Subcutaneous preadipocyte (primary cell): ENCODE results near the gene CLECL1. TPM values are rescaled to one million over a fixed set of nuclear protein-coding genes. Genes with fewer than 3 reads are reported as not detected.

Experiments
- total RNA-seq: library from RNA; depleted of rRNA; stranded (reverse); fragments of >200 nt; gene quantifications from 2 replicates; pipeline ENCODE4 v1.2.3, GENCODE V29; 2012

Gene CLECL1
- total RNA-seq, result not detected in 2 replicates

GRCh38 chr12:9732921-9733461 is at the start of gene CLECL1:
TSS of gene CLECL1 (minus strand) at chr12:9733097.

GRCh38 chr12:9760699-9761418 is 28.0 kb upstream of the CLECL1 start, which contains the start of gene CD69:
TSS of gene CD69 (minus strand) at chr12:9760901. CDS start at chr12:9760820, 81 bp downstream.

Other genes with a start within 250 kb of the CLECL1 start
- gene KLRB1, start 125.2 kb downstream of the CLECL1 start, total RNA-seq, result not detected in 2 replicates
- 1.2 and 2.2 TPM in 2 replicates for gene CLEC2D, start 63.4 kb downstream of the CLECL1 start, total RNA-seq
- not detected in 2 replicates for gene CD69, start 27.8 kb upstream of the CLECL1 start, total RNA-seq
- gene KLRF1, start 94.4 kb upstream of the CLECL1 start, total RNA-seq, result under 0.01 and 0.20 TPM in 2 replicates
- gene CLEC2B, start 136.3 kb upstream of the CLECL1 start, total RNA-seq, result 32.1 and 53.6 TPM in 2 replicates
- not detected in 2 replicates for gene KLRF2, start 148.4 kb upstream of the CLECL1 start, total RNA-seq
- not detected in 2 replicates for gene CLEC2A, start 199.3 kb upstream of the CLECL1 start, total RNA-seq
- gene CLEC12A, start 238.3 kb upstream of the CLECL1 start, total RNA-seq, result not detected in 2 replicates